Measurements from ENCODE around the gene HOXB2. TPM values are rescaled to one million over a fixed set of nuclear protein-coding genes. Genes with fewer than 3 reads are reported as not detected.

HOXB2 gene
- total RNA-seq, 1 experiment from 2014 or later: 3.7 TPM

GRCh38 chr17:48504953-48505352, 40.0 kb downstream of the HOXB2 start:
- H3K4me1 Mint-ChIP-seq: peaks cover 33% of the 10 kb centered on the region
- no peak for DNase-seq (ENCODE audit: low spot score)
- H3K27ac Mint-ChIP-seq: no peak overlapping the region
- ATAC-seq: no peak
- no peaks in the 10 kb centered on the region for H3K36me3 Mint-ChIP-seq
- POLR2A ChIA-PET: interaction anchor here (0.5 to 1.5 kb wide), 2 partner anchors 24 to 97 kb away, joined by 3 to 5 read pairs; no protein-coding TSS in a partner anchor
- peaks cover 55% of the 10 kb centered on the region for H3K27me3 Mint-ChIP-seq (ENCODE audit: low read depth)
- TF ChIP-seq JAZF1 (CRISPR knock-in tag; IDR thresholded peaks at IDR 0.05) (no peak), ARID4B (CRISPR knock-in tag; IDR thresholded peaks at IDR 0.05; ENCODE audit: borderline replicate concordance) (no peak), ELF4 (CRISPR knock-in tag; IDR thresholded peaks at IDR 0.05; ENCODE audit: low read depth) (no peak), AR (CRISPR knock-in tag; IDR thresholded peaks at IDR 0.05) (no peak), RELA (CRISPR knock-in tag; IDR thresholded peaks at IDR 0.05; ENCODE audit: borderline replicate concordance) (no peak), ZNF263 (CRISPR knock-in tag; IDR thresholded peaks at IDR 0.05; ENCODE audit: low read depth) (no peak), FOXK1 (CRISPR knock-in tag; IDR thresholded peaks at IDR 0.05) (no peak), NFATC4 (CRISPR knock-in tag; IDR thresholded peaks at IDR 0.05) (no peak), ZNF532 (CRISPR knock-in tag; IDR thresholded peaks at IDR 0.05; ENCODE audit: borderline replicate concordance) (no peak), ETV6 (CRISPR knock-in tag; IDR thresholded peaks at IDR 0.05) (no peak), TP53 (CRISPR knock-in tag; IDR thresholded peaks at IDR 0.05) (no peak), CREM (CRISPR knock-in tag; IDR thresholded peaks at IDR 0.05) (no peak), E2F4 (CRISPR knock-in tag; IDR thresholded peaks at IDR 0.05; ENCODE audit: borderline replicate concordance, low read depth) (no peak)
- CTCF ChIA-PET: interaction anchor here (1.9 kb wide), 1 partner anchor 12 kb away, joined by 5 read pairs; no protein-coding TSS in a partner anchor
- no peak overlapping the region for H3K4me3 Mint-ChIP-seq
- no peaks in the 10 kb centered on the region for H3K9me3 Mint-ChIP-seq

Measured in WTC11 (cell line).